ENCODE data around the gene ARL2BP.

Gene ARL2BP

GRCh38 chr16:57223057-57223456 is 22.0 kb upstream of the ARL2BP start:
- Histone ChIP-seq H3K36me3 (peaks cover 81% of the 10 kb centered on the region), H3K4me1 (ENCODE audit: control insufficient read depth in 1 of 2, insufficient read depth in 1 of 2, low read depth in 1 of 2, low read length in 1 of 2) (no peaks in the 10 kb centered on the region), H3K9me3 (peaks cover under 1% of the 10 kb centered on the region), H3K4me3 (ENCODE audit: low read depth in 1 of 2, low read length in 1 of 2) (no peak overlapping the region), H3K27ac (no peak overlapping the region), H3K27me3 (no peaks in the 10 kb centered on the region)
- no peak for TF ChIP-seq CTCF (IDR thresholded peaks at IDR 0.05)

- peaks cover 89% of the 10 kb centered on the region for H3K36me3 ChIP-seq
- TF ChIP-seq CTCF (IDR thresholded peaks at IDR 0.05): no peak
Measured at GRCh38 chr16:57224651-57225335, 20.3 kb upstream of the ARL2BP start.

GRCh38 chr16:57225978-57226377 is 19.1 kb upstream of the ARL2BP start:
- Histone ChIP-seq H3K27me3 (no peaks in the 10 kb centered on the region), H3K9me3 (no peaks in the 10 kb centered on the region), H3K36me3 (peaks cover 96% of the 10 kb centered on the region), H3K27ac (no peak overlapping the region), H3K4me1 (ENCODE audit: control insufficient read depth in 1 of 2, insufficient read depth in 1 of 2, low read depth in 1 of 2, low read length in 1 of 2) (no peaks in the 10 kb centered on the region), H3K4me3 (ENCODE audit: low read depth in 1 of 2, low read length in 1 of 2) (no peak overlapping the region)
- no peak for TF ChIP-seq CTCF (IDR thresholded peaks at IDR 0.05)

More at GRCh38 chr16:57224651-57225335, 20.3 kb upstream of the ARL2BP start:
- Histone ChIP-seq H3K27ac (peak overlapping the region; percentile 30), H3K27me3 (no peaks in the 10 kb centered on the region), H3K4me3 (ENCODE audit: low read depth in 1 of 2, low read length in 1 of 2) (no peak overlapping the region), H3K9me3 (no peaks in the 10 kb centered on the region), H3K4me1 (ENCODE audit: control insufficient read depth in 1 of 2, insufficient read depth in 1 of 2, low read depth in 1 of 2, low read length in 1 of 2) (no peaks in the 10 kb centered on the region)

- no peak overlapping the region for H3K4me3 ChIP-seq (ENCODE audit: low read depth in 1 of 2, low read length in 1 of 2)
- H3K27ac ChIP-seq: no peak overlapping the region
- peaks cover 96% of the 10 kb centered on the region for H3K36me3 ChIP-seq
- H3K27me3 ChIP-seq: no peaks in the 10 kb centered on the region
- no peaks in the 10 kb centered on the region for H3K4me1 ChIP-seq (ENCODE audit: control insufficient read depth in 1 of 2, insufficient read depth in 1 of 2, low read depth in 1 of 2, low read length in 1 of 2)
- no peak for TF ChIP-seq CTCF (IDR thresholded peaks at IDR 0.05)
- H3K9me3 ChIP-seq: no peaks in the 10 kb centered on the region
Measured at GRCh38 chr16:57226701-57227621, 18.1 kb upstream of the ARL2BP start.

GRCh38 chr16:57229079-57229478 is 16.0 kb upstream of the ARL2BP start:
- Histone ChIP-seq H3K9me3 (no peaks in the 10 kb centered on the region), H3K4me3 (ENCODE audit: low read depth in 1 of 2, low read length in 1 of 2) (no peak overlapping the region), H3K27me3 (no peaks in the 10 kb centered on the region), H3K36me3 (peaks cover 97% of the 10 kb centered on the region), H3K4me1 (ENCODE audit: control insufficient read depth in 1 of 2, insufficient read depth in 1 of 2, low read depth in 1 of 2, low read length in 1 of 2) (no peaks in the 10 kb centered on the region), H3K27ac (no peak overlapping the region)
- no peak for TF ChIP-seq CTCF (IDR thresholded peaks at IDR 0.05)

All from neutrophil (primary cell).